Measurements from ENCODE around the gene GUK1. TPM values are rescaled to one million over a fixed set of nuclear protein-coding genes. Genes with fewer than 3 reads are reported as not detected.
A peak's percentile ranks its signal among the peaks of the same experiment; 100 is the strongest.

GUK1 gene
- total RNA-seq, 1 donor from 2014 or later: 519 TPM

DNA sequence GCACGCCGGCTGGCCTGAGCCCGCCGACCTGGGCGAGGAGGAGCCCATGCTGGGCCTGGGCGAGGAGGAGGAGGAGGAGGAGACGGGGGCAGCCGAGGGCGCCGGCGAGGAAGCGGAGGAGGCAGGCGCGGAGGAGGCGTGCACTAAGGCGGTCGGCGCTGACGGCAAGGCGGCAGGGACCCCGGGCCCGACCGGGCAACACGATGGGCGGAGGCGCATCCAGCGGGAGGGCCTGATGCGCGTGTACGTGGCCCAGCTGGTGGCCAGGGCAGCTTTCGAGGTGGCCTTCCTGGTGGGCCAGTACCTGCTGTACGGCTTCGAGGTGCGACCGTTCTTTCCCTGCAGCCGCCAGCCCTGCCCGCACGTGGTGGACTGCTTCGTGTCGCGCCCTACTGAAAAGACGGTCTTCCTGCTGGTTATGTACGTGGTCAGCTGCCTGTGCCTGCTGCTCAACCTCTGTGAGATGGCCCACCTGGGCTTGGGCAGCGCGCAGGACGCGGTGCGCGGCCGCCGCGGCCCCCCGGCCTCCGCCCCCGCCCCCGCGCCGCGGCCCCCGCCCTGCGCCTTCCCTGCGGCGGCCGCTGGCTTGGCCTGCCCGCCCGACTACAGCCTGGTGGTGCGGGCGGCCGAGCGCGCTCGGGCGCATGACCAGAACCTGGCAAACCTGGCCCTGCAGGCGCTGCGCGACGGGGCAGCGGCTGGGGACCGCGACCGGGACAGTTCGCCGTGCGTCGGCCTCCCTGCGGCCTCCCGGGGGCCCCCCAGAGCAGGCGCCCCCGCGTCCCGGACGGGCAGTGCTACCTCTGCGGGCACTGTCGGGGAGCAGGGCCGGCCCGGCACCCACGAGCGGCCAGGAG lies 18.3 kb downstream of the GUK1 start:
- no peaks in the 10 kb centered on the region for H3K36me3 ChIP-seq (ENCODE audit: control insufficient read depth, insufficient read depth, low read length)
- no peak for DNase-seq (ENCODE audit: low read depth)
- peaks cover 5% of the 10 kb centered on the region for H3K27me3 ChIP-seq (ENCODE audit: control insufficient read depth, insufficient read depth, low read length)
- FAIRE-seq: no peak
- no peak overlapping the region for H3K4me3 ChIP-seq (ENCODE audit: low read depth, low read length)
- TF ChIP-seq CTCF (IDR thresholded peaks at IDR 0.05; ENCODE audit: insufficient read depth, low read length, severe bottlenecking): no peak

DNA sequence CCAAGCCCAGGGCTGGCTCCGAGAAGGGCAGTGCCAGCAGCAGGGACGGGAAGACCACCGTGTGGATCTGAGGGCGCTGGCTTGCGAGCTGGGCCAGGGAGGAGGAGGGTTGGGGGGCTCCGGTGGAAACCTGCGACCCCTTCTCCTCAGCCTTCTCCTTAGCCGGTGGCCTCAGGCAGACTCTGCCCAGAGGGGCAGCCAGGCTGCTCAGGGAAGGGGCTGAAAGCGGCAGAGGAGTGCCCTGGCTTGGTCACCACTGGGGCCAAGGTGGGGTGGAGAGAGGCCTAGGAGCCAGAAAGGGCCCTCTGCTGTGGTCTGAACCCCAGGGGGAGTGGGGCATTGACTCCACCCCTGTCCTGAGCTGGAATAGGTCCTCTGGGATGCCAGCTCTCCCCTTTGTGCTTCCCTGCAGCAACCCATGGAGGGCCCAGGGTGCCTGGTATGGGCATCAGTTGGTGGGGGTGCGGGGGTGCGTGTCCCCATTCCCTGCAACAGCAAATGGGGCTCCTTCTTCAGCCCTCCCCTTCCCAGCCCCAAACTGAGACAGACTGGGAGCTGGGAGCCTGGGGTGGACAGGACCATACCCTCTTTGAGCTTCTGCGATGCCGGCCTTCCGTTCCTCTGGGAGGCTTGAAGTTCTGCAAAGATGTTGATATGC lies 19.1 kb downstream of the GUK1 start:
- H3K4me3 ChIP-seq (ENCODE audit: low read depth, low read length): no peak overlapping the region
- H3K36me3 ChIP-seq (ENCODE audit: control insufficient read depth, insufficient read depth, low read length): no peaks in the 10 kb centered on the region
- DNase-seq (ENCODE audit: low read depth) (no peak), FAIRE-seq (no peak)
- TF ChIP-seq CTCF (IDR thresholded peaks at IDR 0.05; ENCODE audit: insufficient read depth, low read length, severe bottlenecking): no peak
- peaks cover 5% of the 10 kb centered on the region for H3K27me3 ChIP-seq (ENCODE audit: control insufficient read depth, insufficient read depth, low read length)

GRCh38 chr1:228160201-228160761 lies 20.2 kb downstream of the GUK1 start:
- Histone ChIP-seq H3K4me3 (ENCODE audit: low read depth, low read length) (no peak overlapping the region), H3K36me3 (ENCODE audit: control insufficient read depth, insufficient read depth, low read length) (no peaks in the 10 kb centered on the region), H3K27me3 (ENCODE audit: control insufficient read depth, insufficient read depth, low read length) (peaks cover 5% of the 10 kb centered on the region)
- TF ChIP-seq CTCF (IDR thresholded peaks at IDR 0.05; ENCODE audit: insufficient read depth, low read length, severe bottlenecking): no peak
- DNase-seq (ENCODE audit: low read depth) (no peak), FAIRE-seq (no peak)

- Histone ChIP-seq H3K27me3 (ENCODE audit: control insufficient read depth, insufficient read depth, low read length) (peaks cover 5% of the 10 kb centered on the region), H3K36me3 (ENCODE audit: control insufficient read depth, insufficient read depth, low read length) (no peaks in the 10 kb centered on the region), H3K4me3 (ENCODE audit: low read depth, low read length) (no peak overlapping the region)
- FAIRE-seq (no peak), DNase-seq (ENCODE audit: low read depth) (peak; percentile 59)
- TF ChIP-seq CTCF (IDR thresholded peaks at IDR 0.05; ENCODE audit: insufficient read depth, low read length, severe bottlenecking): no peak
These were observed 21.3 kb downstream of the GUK1 start for GRCh38 chr1:228161362-228161761.

DNA sequence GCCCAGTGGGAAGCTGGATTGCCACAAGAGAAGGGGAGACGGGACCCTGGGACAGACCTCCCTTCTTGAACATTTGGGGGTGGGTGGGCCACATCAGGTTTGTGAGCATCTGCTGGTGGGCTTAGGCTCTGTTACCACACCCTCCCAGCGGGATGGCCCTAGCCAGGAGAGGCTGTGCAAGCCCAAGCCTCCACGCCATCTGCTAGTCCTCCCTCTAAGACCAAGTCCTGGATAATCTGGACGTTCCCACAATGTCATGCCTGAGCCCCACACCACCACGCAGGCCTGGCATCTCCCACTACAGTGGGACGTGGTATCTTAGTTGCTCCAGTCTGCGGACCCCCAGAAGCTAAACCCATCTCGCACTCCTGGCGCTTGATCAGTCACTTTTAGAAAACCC lies 21.8 kb downstream of the GUK1 start:
- H3K27me3 ChIP-seq (ENCODE audit: control insufficient read depth, insufficient read depth, low read length): peaks cover 5% of the 10 kb centered on the region
- DNase-seq (ENCODE audit: low read depth) (no peak), FAIRE-seq (no peak)
- no peak for TF ChIP-seq CTCF (IDR thresholded peaks at IDR 0.05; ENCODE audit: insufficient read depth, low read length, severe bottlenecking)
- no peaks in the 10 kb centered on the region for H3K36me3 ChIP-seq (ENCODE audit: control insufficient read depth, insufficient read depth, low read length)
- no peak overlapping the region for H3K4me3 ChIP-seq (ENCODE audit: low read depth, low read length)

Data from bronchial epithelial cell (primary cell).